Measurements from ENCODE around the gene YBEY. TPM values are rescaled to one million over a fixed set of nuclear protein-coding genes. Genes with fewer than 3 reads are reported as not detected.

YBEY gene
- total RNA-seq, 2 experiments from 2014 or later = 14.4 to 14.8 TPM

GRCh38 chr21:46268371-46268770 lies 17.8 kb upstream of the YBEY start:
- Mint-ChIP-seq H3K27me3 (no peaks in the 10 kb centered on the region), H3K9me3 (no peaks in the 10 kb centered on the region), H3K4me1 (ENCODE audit: low read depth) (no peaks in the 10 kb centered on the region), H3K36me3 (peaks cover 37% of the 10 kb centered on the region), H3K4me3 (no peak overlapping the region), H3K27ac (no peak overlapping the region)
- DNase-seq = no peak
- CTCF ChIA-PET = interaction anchor here (0.6 to 0.8 kb wide), 4 partner anchors 9 to 125 kb away, joined by 3 read pairs; no protein-coding TSS in a partner anchor
- intact Hi-C loops (cut with micrococcal nuclease) = no loop called here
- POLR2A ChIA-PET = no interaction called here

DNA sequence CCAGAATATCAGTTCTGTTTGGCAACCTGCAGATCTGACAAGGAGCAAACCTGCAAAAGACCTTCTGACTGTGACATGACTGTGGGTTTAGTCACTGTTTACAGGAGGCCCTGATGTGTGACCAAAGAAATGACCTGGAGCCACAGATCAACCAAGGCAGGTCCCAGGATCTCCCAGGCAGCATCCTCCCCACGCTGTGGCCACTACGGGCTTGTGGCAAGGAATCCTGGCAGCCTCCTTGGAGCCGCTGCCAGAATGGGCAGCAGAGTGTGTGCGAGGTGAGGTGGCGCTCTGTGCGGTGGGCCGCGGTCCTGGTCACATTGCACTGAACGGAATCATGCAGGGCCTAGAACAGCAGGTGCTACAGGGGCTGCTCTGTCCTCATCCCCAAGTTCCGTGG lies 16.7 kb upstream of the YBEY start:
- peaks cover 39% of the 10 kb centered on the region for H3K36me3 Mint-ChIP-seq
- H3K27ac Mint-ChIP-seq = no peak overlapping the region
- no peaks in the 10 kb centered on the region for H3K27me3 Mint-ChIP-seq
- intact Hi-C loops (cut with micrococcal nuclease) = no loop called here
- POLR2A ChIA-PET = no interaction called here
- CTCF ChIA-PET = no interaction called here
- no peak for DNase-seq
- no peaks in the 10 kb centered on the region for H3K9me3 Mint-ChIP-seq
- no peaks in the 10 kb centered on the region for H3K4me1 Mint-ChIP-seq (ENCODE audit: low read depth)
- no peak overlapping the region for H3K4me3 Mint-ChIP-seq

GRCh38 chr21:46273341-46273740 lies 12.8 kb upstream of the YBEY start:
- ChIA-PET CTCF (no interaction called here), POLR2A (no interaction called here)
- DNase-seq = no peak
- intact Hi-C loops (cut with micrococcal nuclease) = no loop called here
- no peak overlapping the region for H3K27ac Mint-ChIP-seq
- no peaks in the 10 kb centered on the region for H3K4me1 Mint-ChIP-seq (ENCODE audit: low read depth)
- H3K9me3 Mint-ChIP-seq = no peaks in the 10 kb centered on the region
- H3K27me3 Mint-ChIP-seq = no peaks in the 10 kb centered on the region
- no peak overlapping the region for H3K4me3 Mint-ChIP-seq
- peaks cover 29% of the 10 kb centered on the region for H3K36me3 Mint-ChIP-seq

- Mint-ChIP-seq H3K27ac (no peak overlapping the region), H3K4me1 (ENCODE audit: low read depth) (no peaks in the 10 kb centered on the region), H3K9me3 (no peaks in the 10 kb centered on the region), H3K4me3 (no peak overlapping the region), H3K27me3 (no peaks in the 10 kb centered on the region), H3K36me3 (peaks cover 37% of the 10 kb centered on the region)
- DNase-seq = no peak
- intact Hi-C loops (cut with micrococcal nuclease) = no loop called here
- CTCF ChIA-PET = no interaction called here
- POLR2A ChIA-PET = interaction anchor here (0.9 to 1.0 kb wide), 2 partner anchors 11 to 30 kb away, joined by 3 to 4 read pairs; partner anchors contain the start of gene YBEY
These were observed 11.2 kb upstream of the YBEY start for GRCh38 chr21:46274797-46275390.

DNA sequence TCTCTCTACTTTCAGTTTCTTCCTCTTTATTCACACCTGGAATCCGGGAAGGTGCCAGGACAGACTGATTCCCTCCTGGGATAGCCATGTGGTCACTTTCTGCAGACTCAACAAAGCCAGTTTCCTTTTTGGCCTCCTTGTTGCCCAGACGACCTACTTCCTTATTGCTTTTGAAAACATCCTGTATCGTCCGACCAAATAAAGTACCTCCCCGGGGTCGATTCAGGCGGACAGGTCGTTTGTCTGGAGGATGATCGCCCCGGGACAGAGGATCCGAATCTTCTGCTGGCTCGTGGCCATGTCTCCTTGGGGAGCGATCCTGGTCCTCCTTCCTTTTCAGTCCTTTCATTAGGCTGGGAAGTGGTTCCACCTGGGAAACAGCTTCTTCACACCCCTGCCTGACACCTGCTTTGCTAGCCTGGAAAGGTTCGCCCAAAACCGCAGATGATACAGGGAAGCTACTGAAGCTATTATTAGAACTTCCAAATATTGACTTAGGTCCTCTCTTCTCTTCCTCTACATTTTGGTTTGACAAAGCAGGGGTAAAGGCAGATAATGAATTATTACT lies 2.0 kb upstream of the YBEY start:
- Mint-ChIP-seq H3K27ac (no peak overlapping the region), H3K9me3 (no peaks in the 10 kb centered on the region), H3K4me1 (ENCODE audit: low read depth) (peaks cover 47% of the 10 kb centered on the region), H3K36me3 (peaks cover 41% of the 10 kb centered on the region), H3K27me3 (no peaks in the 10 kb centered on the region), H3K4me3 (peak overlapping the region; percentile 58)
- intact Hi-C loops (cut with micrococcal nuclease) = loop anchor here (10.0 kb wide), 1 partner anchor 171 kb away; the partner anchor contains the start of gene DIP2A
- ChIA-PET CTCF (interaction anchor here (1.4 to 2.8 kb wide), 2 partner anchors 41 to 141 kb away, joined by 5 to 6 read pairs; a partner anchor contains a TSS), POLR2A (interaction anchor here (0.8 kb wide), 1 partner anchor 57 kb away, joined by 3 read pairs; no protein-coding TSS in a partner anchor)
- no peak for DNase-seq

GRCh38 chr21:46284733-46285132 lies 1.4 kb upstream of the YBEY start:
- peaks cover 36% of the 10 kb centered on the region for H3K36me3 Mint-ChIP-seq

DNA sequence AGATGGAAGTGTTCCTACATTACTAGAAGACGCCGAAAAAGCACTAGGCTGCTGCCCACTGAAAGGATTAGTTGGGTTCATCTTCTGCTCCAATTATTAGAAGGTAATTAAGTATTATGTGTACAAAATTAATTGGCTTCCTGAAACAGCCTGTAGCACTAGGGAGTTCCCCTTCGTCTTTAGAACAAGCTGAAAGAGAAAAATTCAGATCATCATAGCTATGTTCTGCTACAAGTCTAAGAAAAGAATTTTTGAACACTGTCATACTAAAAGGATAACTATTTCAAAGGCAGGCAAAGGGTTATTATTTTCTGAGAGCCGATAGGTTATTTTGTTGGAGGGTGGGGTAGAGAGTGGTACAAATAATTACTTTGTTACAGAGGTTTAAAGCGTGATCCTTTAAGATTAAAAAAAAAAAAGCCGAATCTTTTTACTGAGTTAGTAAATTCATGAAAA lies 908 bp upstream of the YBEY start, which contains the start of gene MCM3AP:
MCM3AP (minus strand) TSS at position 406 of the 456 bp plus-strand sequence; CDS start at position 81, 325 bp downstream.
- peaks cover 53% of the 10 kb centered on the region for H3K4me1 Mint-ChIP-seq (ENCODE audit: low read depth)
- H3K9me3 Mint-ChIP-seq = no peaks in the 10 kb centered on the region
- intact Hi-C loops (cut with micrococcal nuclease) = loop anchor here (5.0 to 10.0 kb wide), 2 partner anchors 33 to 170 kb away; partner anchors contain the start of gene DIP2A
- H3K27me3 Mint-ChIP-seq = no peaks in the 10 kb centered on the region
- ChIA-PET POLR2A (interaction anchor here (0.8 to 1.8 kb wide), 3 partner anchors 11 to 58 kb away, joined by 3 to 8 read pairs (median 5); partner anchors contain the start of gene C21orf58), CTCF (interaction anchor here (1.5 to 2.8 kb wide), 4 partner anchors 24 to 142 kb away, joined by 3 to 9 read pairs (median 6); a partner anchor contains a TSS)
- no peak for DNase-seq
- peak within 1 kb of the TSS; percentile 98 for H3K4me3 Mint-ChIP-seq
- H3K36me3 Mint-ChIP-seq = peaks cover 31% of the 10 kb centered on the region
- H3K27ac Mint-ChIP-seq = peak within 1 kb of the TSS; percentile 96

More at GRCh38 chr21:46284733-46285132, 1.4 kb upstream of the YBEY start:
- CTCF ChIA-PET = interaction anchor here (1.8 to 2.8 kb wide), 2 partner anchors 38 to 41 kb away, joined by 6 to 9 read pairs; a partner anchor contains a TSS
- Mint-ChIP-seq H3K27ac (no peak overlapping the region), H3K9me3 (no peaks in the 10 kb centered on the region), H3K4me1 (ENCODE audit: low read depth) (peaks cover 50% of the 10 kb centered on the region), H3K27me3 (no peaks in the 10 kb centered on the region), H3K4me3 (peak overlapping the region; percentile 85)
- intact Hi-C loops (cut with micrococcal nuclease) = loop anchor here (5.0 to 10.0 kb wide), 2 partner anchors 32 to 170 kb away; partner anchors contain the start of gene DIP2A
- POLR2A ChIA-PET = interaction anchor here (0.8 to 1.8 kb wide), 3 partner anchors 12 to 57 kb away, joined by 3 to 8 read pairs (median 5); partner anchors contain the start of gene C21orf58
- DNase-seq = no peak

- intact Hi-C loops (cut with micrococcal nuclease) = loop anchor here (1.0 to 10.0 kb wide), 4 partner anchors 34 to 168 kb away; partner anchors contain the start of genes DIP2A, LSS and PCNT
- POLR2A ChIA-PET = no interaction called here
- CTCF ChIA-PET = interaction anchor here (1.5 kb wide), 2 partner anchors 25 to 143 kb away, joined by 3 to 5 read pairs; no protein-coding TSS in a partner anchor
- Mint-ChIP-seq H3K36me3 (peaks cover 26% of the 10 kb centered on the region), H3K27ac (peak overlapping the region; percentile 96), H3K4me3 (peak overlapping the region; percentile 98), H3K27me3 (no peaks in the 10 kb centered on the region), H3K9me3 (no peaks in the 10 kb centered on the region), H3K4me1 (ENCODE audit: low read depth) (peaks cover 50% of the 10 kb centered on the region)
- no peak for DNase-seq
These were observed 483 bp downstream of the YBEY start for GRCh38 chr21:46286648-46287002.

- CTCF ChIA-PET = no interaction called here
- no peaks in the 10 kb centered on the region for H3K9me3 Mint-ChIP-seq
These were observed 1.4 kb downstream of the YBEY start for GRCh38 chr21:46287541-46287940.

DNA sequence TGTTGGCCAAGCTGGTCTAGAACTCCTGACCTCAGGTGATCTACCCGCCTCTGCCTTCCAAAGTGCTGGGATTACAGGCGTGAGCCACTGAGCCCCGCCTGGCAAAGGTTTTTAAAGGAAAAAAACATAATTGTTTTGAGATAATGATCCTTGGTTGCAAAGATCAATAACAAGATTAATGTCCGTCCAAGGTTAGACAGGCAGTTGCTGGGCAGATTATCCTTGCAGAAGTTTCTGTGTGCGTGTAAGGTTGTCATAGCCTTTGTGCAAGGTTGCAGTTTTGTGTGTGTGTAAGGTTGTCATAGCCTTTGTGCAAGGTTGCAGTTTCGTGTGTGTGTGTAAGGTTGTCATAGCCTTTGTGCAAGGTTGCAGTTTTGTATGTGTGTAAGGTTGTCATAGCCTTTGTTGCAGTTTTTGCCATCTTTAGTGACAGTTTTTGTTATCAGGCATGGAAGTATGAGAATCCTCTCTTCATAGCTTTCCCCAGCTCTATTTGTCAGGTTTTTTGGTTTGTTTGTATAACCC lies 3.6 kb downstream of the YBEY start:
- no peaks in the 10 kb centered on the region for H3K27me3 Mint-ChIP-seq
- H3K4me3 Mint-ChIP-seq = no peak overlapping the region
- no peaks in the 10 kb centered on the region for H3K9me3 Mint-ChIP-seq
- no peak overlapping the region for H3K27ac Mint-ChIP-seq
- H3K4me1 Mint-ChIP-seq (ENCODE audit: low read depth) = peaks cover 31% of the 10 kb centered on the region
- H3K36me3 Mint-ChIP-seq = peaks cover 23% of the 10 kb centered on the region
- no peak for DNase-seq
- intact Hi-C loops (cut with micrococcal nuclease) = loop anchor here (5.0 to 10.0 kb wide), 2 partner anchors 37 to 165 kb away; partner anchors contain the start of gene DIP2A
- ChIA-PET CTCF (no interaction called here), POLR2A (no interaction called here)

More at GRCh38 chr21:46287541-46287940, 1.4 kb downstream of the YBEY start:
- Mint-ChIP-seq H3K27me3 (no peaks in the 10 kb centered on the region), H3K27ac (no peak overlapping the region), H3K4me3 (no peak overlapping the region), H3K36me3 (peaks cover 34% of the 10 kb centered on the region), H3K4me1 (ENCODE audit: low read depth) (peaks cover 48% of the 10 kb centered on the region)
- no peak for DNase-seq
- intact Hi-C loops (cut with micrococcal nuclease) = loop anchor here (5.0 to 10.0 kb wide), 2 partner anchors 35 to 167 kb away; partner anchors contain the start of gene DIP2A
- POLR2A ChIA-PET = no interaction called here

DNA sequence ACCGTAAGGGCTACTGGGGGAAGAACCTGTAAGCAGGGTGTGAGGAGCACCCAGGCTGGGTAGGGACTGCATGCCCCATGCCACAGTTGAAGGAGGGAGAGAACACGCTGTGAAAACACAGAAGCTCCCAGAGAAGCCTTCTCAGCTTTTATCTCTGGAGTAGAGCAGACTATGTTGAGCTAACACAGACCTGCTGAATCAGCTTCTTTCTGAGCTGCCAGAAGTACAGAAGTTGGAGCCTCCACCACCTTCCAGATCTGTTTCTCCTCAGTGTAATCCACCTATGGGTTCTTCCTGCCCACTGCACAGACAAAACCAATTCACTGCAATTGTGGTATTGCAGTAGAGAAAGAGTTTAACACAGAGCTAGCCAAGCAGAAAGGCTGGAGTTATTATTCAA lies 5.4 kb downstream of the YBEY start:
- CTCF ChIA-PET = no interaction called here
- H3K36me3 Mint-ChIP-seq = peaks cover 22% of the 10 kb centered on the region
- POLR2A ChIA-PET = no interaction called here

DNA sequence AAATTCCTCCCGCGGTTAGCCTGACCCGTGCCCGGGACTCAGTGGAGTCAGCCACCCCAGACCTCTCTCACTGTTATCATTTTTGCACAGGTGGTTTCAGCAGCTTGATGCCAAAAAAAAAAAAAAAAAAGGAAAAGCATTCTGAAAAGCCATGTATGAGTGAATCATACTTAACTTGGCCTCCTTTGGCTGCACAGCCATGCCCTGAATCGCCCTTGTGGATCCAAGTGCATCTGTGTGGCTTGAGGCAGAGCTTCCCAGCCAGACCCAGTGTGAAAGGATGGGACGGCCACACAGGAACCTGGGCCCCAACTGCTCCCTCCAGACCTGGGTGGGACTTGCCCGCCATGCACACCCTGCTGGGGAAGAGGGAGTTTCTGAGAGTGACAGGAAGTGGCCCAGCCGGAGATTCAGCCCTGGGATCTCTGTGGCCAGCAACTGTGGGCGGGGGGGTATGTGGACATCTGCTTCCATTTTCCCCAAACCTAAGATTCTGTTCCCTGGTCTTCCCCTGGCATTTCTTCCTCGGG lies 8.6 kb downstream of the YBEY start:
- Mint-ChIP-seq H3K4me1 (ENCODE audit: low read depth) (peaks cover 17% of the 10 kb centered on the region), H3K9me3 (no peaks in the 10 kb centered on the region), H3K36me3 (peaks cover 22% of the 10 kb centered on the region), H3K4me3 (no peak overlapping the region), H3K27me3 (peaks cover 2% of the 10 kb centered on the region), H3K27ac (peak overlapping the region; percentile 42)
- intact Hi-C loops (cut with micrococcal nuclease) = no loop called here
- POLR2A ChIA-PET = interaction anchor here (0.7 kb wide), 1 partner anchor 31 kb away, joined by 3 read pairs; a partner anchor contains a TSS
- CTCF ChIA-PET = no interaction called here
- DNase-seq = peak; percentile 15

More for the DNA sequence above, 5.4 kb downstream of the YBEY start:
- H3K9me3 Mint-ChIP-seq = no peaks in the 10 kb centered on the region
- H3K27me3 Mint-ChIP-seq = no peaks in the 10 kb centered on the region
- H3K4me3 Mint-ChIP-seq = no peak overlapping the region
- H3K4me1 Mint-ChIP-seq (ENCODE audit: low read depth) = peaks cover 31% of the 10 kb centered on the region
- intact Hi-C loops (cut with micrococcal nuclease) = no loop called here
- H3K27ac Mint-ChIP-seq = no peak overlapping the region
- no peak for DNase-seq
